Measurements from ENCODE around the gene EBPL. TPM values are rescaled to one million over a fixed set of nuclear protein-coding genes. Genes with fewer than 3 reads are reported as not detected.
"Not testable (repeated sequence)": the region's sequence is repeated elsewhere in the genome, so short reads cannot be mapped to it uniquely, and the experiment has no call there.

EBPL gene
- total RNA-seq, 1 donor from 2014 or later: 22.4 TPM

DNA sequence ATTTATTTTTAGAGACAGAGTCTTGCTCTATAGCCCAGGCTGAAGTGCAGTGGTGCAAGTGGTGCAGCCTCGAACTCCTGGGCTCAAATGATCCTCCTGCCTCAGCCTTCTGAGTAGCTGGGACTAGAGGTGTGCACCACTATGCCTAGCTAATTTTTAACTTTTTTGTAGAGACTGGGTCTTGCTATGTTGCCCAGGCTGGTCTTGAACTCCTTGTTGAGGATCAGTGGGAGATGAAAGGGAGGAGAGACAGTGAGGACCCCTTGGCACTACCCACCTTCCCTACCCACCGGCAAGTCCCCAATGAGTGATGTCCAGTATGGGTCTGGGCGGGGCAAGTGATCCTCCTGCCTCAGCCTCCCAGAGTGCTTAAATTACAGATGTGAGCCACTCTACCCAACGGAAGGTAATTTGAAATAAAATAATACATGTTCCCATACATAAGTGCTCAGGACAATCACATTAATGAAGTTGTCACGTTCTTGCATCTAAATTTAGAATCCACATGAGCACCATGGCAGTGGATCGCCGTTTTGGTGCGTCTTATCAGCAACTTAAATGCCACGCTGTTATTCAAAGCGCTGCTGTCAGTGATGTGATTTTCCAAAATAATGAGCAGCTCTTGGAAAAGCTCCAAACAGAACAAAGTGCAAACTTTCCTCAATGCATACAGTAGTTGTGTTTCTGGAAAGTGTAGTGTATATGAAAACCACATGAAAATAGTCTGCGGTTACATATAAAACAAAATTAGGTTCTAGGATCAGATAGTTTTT is 68.9 kb downstream of the EBPL start:
- CTCF ChIA-PET: no interaction called here

DNA sequence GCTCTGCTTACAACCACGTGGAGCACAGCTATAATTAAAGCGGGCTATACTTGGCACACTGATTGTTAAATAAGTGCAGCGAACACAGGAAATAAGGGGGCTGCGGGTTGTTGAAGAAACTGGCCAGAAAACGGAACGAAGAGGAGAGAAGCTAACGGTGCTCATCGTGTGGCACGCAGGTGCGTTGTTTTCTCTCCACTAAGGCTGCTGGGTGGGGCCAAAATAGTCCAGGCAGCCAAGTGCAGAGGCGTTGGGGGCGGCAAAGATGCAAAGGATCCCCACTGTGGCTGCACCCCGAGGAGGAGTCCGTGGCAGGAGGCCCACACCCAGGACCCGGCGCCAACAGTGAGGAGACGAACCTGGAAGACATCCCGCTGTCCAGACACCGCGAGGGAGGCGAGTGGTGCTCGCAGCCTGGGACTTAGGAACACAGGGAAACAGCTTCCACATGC is 71.1 kb downstream of the EBPL start:
- Mint-ChIP-seq H3K27me3 (no peaks in the 10 kb centered on the region), H3K27ac (peak overlapping the region; percentile 85), H3K9me3 (no peaks in the 10 kb centered on the region), H3K4me1 (peaks cover 30% of the 10 kb centered on the region), H3K36me3 (ENCODE audit: low read depth) (no peaks in the 10 kb centered on the region), H3K4me3 (peak overlapping the region; percentile 78)
- DNase-seq (peak; percentile 32), ATAC-seq (ENCODE audit: low read depth) (peak; percentile 94)
- POLR2A ChIA-PET: interaction anchor here (0.6 to 1.2 kb wide), 9 partner anchors 8 to 176 kb away, joined by 3 to 7 read pairs (median 3); partner anchors contain the start of genes ARL11, CAB39L, PHF11 and SETDB2
- CTCF ChIA-PET: no interaction called here
- intact Hi-C loops (cut with micrococcal nuclease): loop anchor here (1.0 kb wide), 1 partner anchor 8 kb away; the partner anchor contains the start of gene ARL11
- TF ChIP-seq, protein P1, sequence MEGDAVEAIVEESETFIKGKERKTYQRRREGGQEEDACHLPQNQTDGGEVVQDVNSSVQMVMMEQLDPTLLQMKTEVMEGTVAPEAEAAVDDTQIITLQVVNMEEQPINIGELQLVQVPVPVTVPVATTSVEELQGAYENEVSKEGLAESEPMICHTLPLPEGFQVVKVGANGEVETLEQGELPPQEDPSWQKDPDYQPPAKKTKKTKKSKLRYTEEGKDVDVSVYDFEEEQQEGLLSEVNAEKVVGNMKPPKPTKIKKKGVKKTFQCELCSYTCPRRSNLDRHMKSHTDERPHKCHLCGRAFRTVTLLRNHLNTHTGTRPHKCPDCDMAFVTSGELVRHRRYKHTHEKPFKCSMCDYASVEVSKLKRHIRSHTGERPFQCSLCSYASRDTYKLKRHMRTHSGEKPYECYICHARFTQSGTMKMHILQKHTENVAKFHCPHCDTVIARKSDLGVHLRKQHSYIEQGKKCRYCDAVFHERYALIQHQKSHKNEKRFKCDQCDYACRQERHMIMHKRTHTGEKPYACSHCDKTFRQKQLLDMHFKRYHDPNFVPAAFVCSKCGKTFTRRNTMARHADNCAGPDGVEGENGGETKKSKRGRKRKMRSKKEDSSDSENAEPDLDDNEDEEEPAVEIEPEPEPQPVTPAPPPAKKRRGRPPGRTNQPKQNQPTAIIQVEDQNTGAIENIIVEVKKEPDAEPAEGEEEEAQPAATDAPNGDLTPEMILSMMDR (IDR thresholded peaks at IDR 0.05): no peak

More for the DNA sequence above, 68.9 kb downstream of the EBPL start:
- POLR2A ChIA-PET: interaction anchor here (0.6 kb wide), 1 partner anchor 76 kb away, joined by 4 read pairs; no protein-coding TSS in a partner anchor
- ATAC-seq (ENCODE audit: low read depth): no peak
- DNase-seq: no peak
- H3K27me3 Mint-ChIP-seq: no peaks in the 10 kb centered on the region
- TF ChIP-seq, protein P1 (IDR thresholded peaks at IDR 0.05): no peak
- intact Hi-C loops (cut with micrococcal nuclease): no loop called here
- H3K4me1 Mint-ChIP-seq: peaks cover 22% of the 10 kb centered on the region
- H3K36me3 Mint-ChIP-seq (ENCODE audit: low read depth): no peaks in the 10 kb centered on the region
- H3K9me3 Mint-ChIP-seq: no peaks in the 10 kb centered on the region
- no peak overlapping the region for H3K4me3 Mint-ChIP-seq
- peak overlapping the region; percentile 14 for H3K27ac Mint-ChIP-seq

DNA sequence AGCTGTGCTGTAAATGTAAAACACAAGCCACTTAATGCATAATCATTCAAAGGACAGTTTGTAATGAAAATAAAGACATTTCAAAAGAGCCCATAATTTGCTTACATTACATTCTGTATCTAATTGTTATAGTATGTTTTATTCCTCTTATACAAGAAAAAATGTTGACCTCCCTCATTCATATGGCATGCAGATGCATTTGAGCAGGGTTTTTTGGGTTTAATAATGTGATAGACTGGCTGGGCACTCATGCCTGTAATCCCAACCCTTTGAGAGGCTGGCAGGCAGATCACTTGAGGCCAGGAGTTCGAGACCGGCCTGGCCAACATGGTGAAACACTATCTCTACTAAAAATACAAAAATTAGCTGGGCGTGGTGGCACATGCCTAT is 74.6 kb downstream of the EBPL start:
- no peak for ATAC-seq (ENCODE audit: low read depth)
- no peak overlapping the region for H3K27ac Mint-ChIP-seq

DNA sequence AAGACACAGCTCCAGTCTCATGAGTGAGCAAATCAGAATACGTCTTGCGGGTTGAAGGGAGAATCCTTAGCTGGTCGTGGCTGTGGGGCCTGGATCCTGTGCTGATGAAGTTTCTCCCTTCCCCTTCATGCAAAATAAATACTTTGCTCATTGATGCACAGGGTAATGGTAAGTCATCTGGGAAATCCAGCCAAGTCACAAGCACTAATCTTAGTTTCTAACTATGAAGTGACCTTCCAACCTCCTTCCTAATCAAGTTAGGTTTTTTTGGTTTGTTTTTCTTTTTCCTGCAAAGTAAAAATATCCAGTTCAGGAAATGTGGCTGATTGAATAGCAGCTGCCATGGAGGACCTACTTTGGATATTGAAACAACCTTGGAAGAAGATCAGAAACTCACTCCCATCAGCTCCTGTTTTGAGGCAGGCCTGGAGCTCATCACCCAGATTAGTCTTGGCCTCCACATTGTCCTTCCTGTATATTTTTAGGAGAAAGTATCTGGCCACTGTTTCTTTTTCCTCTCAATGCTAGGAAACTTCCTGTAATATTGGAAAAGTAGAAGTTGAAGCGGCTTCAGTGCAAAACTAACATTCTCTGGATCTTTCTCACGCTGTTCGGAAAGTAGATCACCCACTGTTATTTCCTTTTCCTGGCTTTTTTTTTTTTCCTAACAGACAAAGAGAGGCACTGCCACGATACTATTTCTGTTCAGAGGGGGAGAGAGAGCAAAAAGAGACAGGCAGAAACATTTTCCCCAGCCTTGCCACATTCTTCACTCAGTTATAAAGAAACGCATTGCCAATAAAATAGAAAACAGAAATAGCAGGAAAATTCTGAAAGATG is 75.2 kb downstream of the EBPL start:
- Mint-ChIP-seq H3K4me1 (peaks cover 24% of the 10 kb centered on the region), H3K27me3 (no peaks in the 10 kb centered on the region), H3K27ac (no peak overlapping the region), H3K36me3 (ENCODE audit: low read depth) (no peaks in the 10 kb centered on the region), H3K4me3 (no peak overlapping the region), H3K9me3 (peaks cover 7% of the 10 kb centered on the region)
- no peak for DNase-seq
- ChIA-PET CTCF (no interaction called here), POLR2A (no interaction called here)
- intact Hi-C loops (cut with micrococcal nuclease): no loop called here
- no peak for ATAC-seq (ENCODE audit: low read depth)
- TF ChIP-seq, protein P1 (IDR thresholded peaks at IDR 0.05): no peak

More for the DNA sequence above, 74.6 kb downstream of the EBPL start:
- ChIA-PET POLR2A (no interaction called here), CTCF (interaction anchor here (1.4 kb wide), 1 partner anchor 8 kb away, joined by 4 read pairs; no protein-coding TSS in a partner anchor)
- Mint-ChIP-seq H3K4me3 (no peak overlapping the region), H3K4me1 (peaks cover 27% of the 10 kb centered on the region), H3K27me3 (no peaks in the 10 kb centered on the region), H3K9me3 (peaks cover 4% of the 10 kb centered on the region), H3K36me3 (ENCODE audit: low read depth) (no peaks in the 10 kb centered on the region)
- intact Hi-C loops (cut with micrococcal nuclease): no loop called here
- TF ChIP-seq, protein P1 (IDR thresholded peaks at IDR 0.05): no peak
- DNase-seq: no peak

- POLR2A ChIA-PET; intact Hi-C loops (cut with micrococcal nuclease); H3K4me3 Mint-ChIP-seq; DNase-seq; CTCF ChIA-PET; H3K9me3 Mint-ChIP-seq; H3K27ac Mint-ChIP-seq; H3K27me3 Mint-ChIP-seq; ATAC-seq (ENCODE audit: low read depth); H3K36me3 Mint-ChIP-seq (ENCODE audit: low read depth): not testable (repeated sequence)
- H3K4me1 Mint-ChIP-seq: peaks cover 28% of the 10 kb centered on the region
Observed at GRCh38 chr13:49612042-49612441, 79.2 kb downstream of the EBPL start.

Other genes with a start within 250 kb of the EBPL start
- gene CAB39L, start 247.4 kb downstream of the EBPL start, total RNA-seq: 3.4 and 4.0 TPM in 2 replicates
- 23.6 and 25.1 TPM in 2 replicates for gene SETDB2, start 247.2 kb downstream of the EBPL start, total RNA-seq
- 128 and 148 TPM in 2 replicates for gene PHF11, start 195.5 kb downstream of the EBPL start, total RNA-seq
- 19.7 and 22.6 TPM in 2 replicates for gene RCBTB1, start 105.9 kb downstream of the EBPL start, total RNA-seq
- gene ARL11, start 63.0 kb downstream of the EBPL start, total RNA-seq: 9.5 and 10.7 TPM in 2 replicates
- gene KPNA3, start 101.2 kb upstream of the EBPL start, total RNA-seq: 28.6 and 28.7 TPM in 2 replicates
- 3.7 and 4.5 TPM in 2 replicates for gene SPRYD7, start 244.9 kb upstream of the EBPL start, total RNA-seq

Data from activated B cell treated with CpG ODN at 0.5 μM for 24 hours (primary cell).